Heart left ventricle (tissue), 13 donors: ENCODE data around the gene NKAIN2.

Experiments used
- CTCF ChIP-seq, 12 donors: fragments of 200-600 bp; sonication (generic) in 4 of 12; IDR thresholded peaks; one replicate each; pipeline versions ENCODE4 v1.5.0 to v1.8.0; 2018 to 2022; ENCODE audit warnings: antibody characterized with exemption in 12 of 12, mild to moderate bottlenecking in 5 of 12
- POLR2A ChIP-seq, 2 donors: fragments of 450-650 bp; IDR thresholded peaks; one replicate each; pipeline ENCODE4 v1.6.1; 2017; ENCODE audit warnings: antibody characterized with exemption in 2 of 2, mild to moderate bottlenecking in 2 of 2, moderate library complexity in 2 of 2
- donor health status: ischemic (EF 13 %, LVEDD 7.1; RV severe dilation, severe dysfunction).
- donor health status: DM: no; HTN: yes; CAD: no.
- donor health status: DM: no; HTN: no; CAD: no.
- donor health status: ischemic (EF 25% LVEDD 6.9; RV normal size, moderate dysfunction).
- donor health status: ischemic (EF 25% LVEDD 5.7; RV mildly dilated, moderate dysfunction).
- donor health status: ischemic (EF 35%, LVEDD 5.7; RV mildly dilated, moderate dysfunction).
- donor health status: nonischemic (EF 11% LVEDD 7.7; RV severe dilation, severe dysfunction).
- donor health status: DM: yes; HTN: yes; CAD: no.
- donor health status: PGD.
- donor health status: ischemic (EF 29% LVEDD 5.4; RV normal size, mild dysfunction).
- donor health status: nonischemic (EF 23%, LVEDD 6.1; RV moderate dilation, normal function).

DNA sequence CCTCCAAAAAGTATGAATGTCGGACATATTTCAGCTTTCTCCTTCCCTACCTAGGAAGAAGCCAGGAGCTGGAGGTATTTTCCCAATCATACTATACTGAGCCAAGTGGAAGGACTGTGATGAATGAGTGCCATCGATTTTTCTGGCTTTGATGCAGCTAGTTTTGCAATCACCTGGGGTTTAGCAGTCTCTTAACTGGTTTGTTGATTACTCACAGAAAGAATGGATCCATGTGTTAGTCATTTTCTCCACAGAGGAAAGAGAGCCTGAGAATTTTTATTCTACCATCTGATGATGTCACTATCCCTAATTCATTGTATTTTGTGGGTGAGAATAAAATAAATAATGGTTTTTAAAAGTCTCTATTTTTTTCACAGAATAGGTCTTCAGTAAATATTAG, 875.7 kb downstream of the NKAIN2 start:
- TF ChIP-seq CTCF (IDR thresholded peaks at IDR 0.05) (no peak), POLR2A (IDR thresholded peaks at IDR 0.05) (no peak)
